ENCODE results near the gene TMEM207.

Gene TMEM207

DNA sequence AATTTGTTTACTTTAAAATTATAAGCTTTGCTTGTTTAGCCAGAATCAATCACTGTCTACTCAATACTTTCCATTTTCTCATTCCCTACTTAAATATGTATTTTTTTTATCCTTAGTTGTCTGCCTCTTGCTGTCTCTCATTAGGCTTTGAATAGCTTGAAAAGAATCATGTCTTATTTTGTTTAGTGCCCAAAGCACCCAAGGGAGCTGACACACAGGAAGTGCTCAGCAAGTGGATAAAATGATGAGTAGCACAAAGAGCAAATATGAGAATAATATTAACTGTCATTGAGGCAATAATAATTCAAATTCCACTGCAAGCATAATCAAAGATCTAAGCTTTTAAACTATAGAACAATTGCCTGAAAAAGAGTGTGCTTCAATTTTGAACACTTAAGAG lies 45.2 kb upstream of the TMEM207 start:
- no peak for DNase-seq (ENCODE audit: extremely low read depth, low read depth)
- TF ChIP-seq, protein P1, sequence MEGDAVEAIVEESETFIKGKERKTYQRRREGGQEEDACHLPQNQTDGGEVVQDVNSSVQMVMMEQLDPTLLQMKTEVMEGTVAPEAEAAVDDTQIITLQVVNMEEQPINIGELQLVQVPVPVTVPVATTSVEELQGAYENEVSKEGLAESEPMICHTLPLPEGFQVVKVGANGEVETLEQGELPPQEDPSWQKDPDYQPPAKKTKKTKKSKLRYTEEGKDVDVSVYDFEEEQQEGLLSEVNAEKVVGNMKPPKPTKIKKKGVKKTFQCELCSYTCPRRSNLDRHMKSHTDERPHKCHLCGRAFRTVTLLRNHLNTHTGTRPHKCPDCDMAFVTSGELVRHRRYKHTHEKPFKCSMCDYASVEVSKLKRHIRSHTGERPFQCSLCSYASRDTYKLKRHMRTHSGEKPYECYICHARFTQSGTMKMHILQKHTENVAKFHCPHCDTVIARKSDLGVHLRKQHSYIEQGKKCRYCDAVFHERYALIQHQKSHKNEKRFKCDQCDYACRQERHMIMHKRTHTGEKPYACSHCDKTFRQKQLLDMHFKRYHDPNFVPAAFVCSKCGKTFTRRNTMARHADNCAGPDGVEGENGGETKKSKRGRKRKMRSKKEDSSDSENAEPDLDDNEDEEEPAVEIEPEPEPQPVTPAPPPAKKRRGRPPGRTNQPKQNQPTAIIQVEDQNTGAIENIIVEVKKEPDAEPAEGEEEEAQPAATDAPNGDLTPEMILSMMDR (IDR thresholded peaks at IDR 0.05; ENCODE audit: low read depth, low read length) = no peak

DNA sequence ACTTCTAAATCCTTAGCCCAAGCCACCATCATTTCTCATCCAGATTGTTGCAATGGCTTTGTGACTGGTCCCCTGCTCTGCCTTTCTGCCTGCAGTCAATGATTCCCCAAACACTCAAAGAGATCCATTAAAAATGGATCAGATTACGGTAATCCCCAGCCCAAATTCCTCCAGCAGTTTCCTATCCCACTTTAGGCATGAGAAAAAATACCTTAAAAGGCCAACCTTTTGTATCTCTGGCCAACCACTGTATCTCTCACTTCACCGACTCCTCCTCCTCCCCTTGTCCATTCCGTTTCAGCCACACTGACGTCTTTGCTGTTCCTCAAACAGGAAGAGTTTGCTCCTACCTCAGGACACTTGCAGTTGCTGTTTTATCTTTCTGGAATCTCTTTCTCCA lies 43.3 kb upstream of the TMEM207 start:
- TF ChIP-seq, protein P1 (IDR thresholded peaks at IDR 0.05; ENCODE audit: low read depth, low read length) = no peak

DNA sequence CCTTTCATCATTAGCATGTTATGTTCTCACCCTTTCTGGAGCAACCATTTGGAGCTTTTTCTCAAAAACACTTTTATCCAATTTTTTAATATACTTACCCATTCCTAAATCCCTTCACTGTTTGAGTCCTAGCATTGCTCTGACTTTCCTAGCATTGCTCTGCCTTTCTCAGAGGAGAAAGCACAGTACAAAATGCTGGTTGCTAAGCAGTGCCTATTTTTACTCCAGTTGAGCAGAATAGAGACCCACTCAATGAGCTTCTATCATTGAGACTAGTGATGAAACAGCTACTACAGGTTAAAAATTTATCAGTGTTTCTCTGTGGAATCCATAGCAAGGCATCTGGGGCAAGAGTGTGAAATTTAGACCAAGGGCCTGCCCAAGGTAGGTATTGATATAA lies 42.4 kb upstream of the TMEM207 start:
- DNase-seq (ENCODE audit: extremely low read depth, low read depth) = no peak
- TF ChIP-seq, protein P1 (IDR thresholded peaks at IDR 0.05; ENCODE audit: low read depth, low read length) = no peak

More for the DNA sequence above, 43.3 kb upstream of the TMEM207 start:
- DNase-seq (ENCODE audit: extremely low read depth, low read depth) = no peak

DNA sequence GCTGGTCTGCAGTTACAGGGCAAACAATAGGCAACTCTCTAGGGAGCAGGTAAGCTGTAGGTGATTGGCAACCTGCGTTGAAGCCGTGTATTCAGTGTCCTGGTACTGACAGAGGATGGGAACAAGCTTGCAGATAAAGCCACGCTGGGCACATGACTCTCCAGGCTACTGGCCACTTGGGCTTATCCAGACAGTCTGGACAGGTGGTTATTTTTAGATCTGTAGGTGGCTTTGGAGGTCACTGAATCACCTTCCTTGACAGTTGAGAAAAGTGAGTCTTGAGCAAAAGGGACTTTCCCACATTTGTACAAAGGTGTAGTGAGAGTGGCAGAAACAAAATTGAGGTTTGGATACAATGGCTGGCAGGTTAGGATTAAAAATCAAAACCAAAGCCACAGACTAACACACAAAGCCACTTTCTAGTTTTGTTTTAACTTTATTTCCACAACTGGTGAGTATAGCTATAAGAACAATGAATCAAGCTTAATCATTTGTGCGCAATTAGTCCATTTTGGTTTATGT lies 41.9 kb upstream of the TMEM207 start:
- TF ChIP-seq, protein P1 (IDR thresholded peaks at IDR 0.05; ENCODE audit: low read depth, low read length) = no peak
- DNase-seq (ENCODE audit: extremely low read depth, low read depth) = no peak

DNA sequence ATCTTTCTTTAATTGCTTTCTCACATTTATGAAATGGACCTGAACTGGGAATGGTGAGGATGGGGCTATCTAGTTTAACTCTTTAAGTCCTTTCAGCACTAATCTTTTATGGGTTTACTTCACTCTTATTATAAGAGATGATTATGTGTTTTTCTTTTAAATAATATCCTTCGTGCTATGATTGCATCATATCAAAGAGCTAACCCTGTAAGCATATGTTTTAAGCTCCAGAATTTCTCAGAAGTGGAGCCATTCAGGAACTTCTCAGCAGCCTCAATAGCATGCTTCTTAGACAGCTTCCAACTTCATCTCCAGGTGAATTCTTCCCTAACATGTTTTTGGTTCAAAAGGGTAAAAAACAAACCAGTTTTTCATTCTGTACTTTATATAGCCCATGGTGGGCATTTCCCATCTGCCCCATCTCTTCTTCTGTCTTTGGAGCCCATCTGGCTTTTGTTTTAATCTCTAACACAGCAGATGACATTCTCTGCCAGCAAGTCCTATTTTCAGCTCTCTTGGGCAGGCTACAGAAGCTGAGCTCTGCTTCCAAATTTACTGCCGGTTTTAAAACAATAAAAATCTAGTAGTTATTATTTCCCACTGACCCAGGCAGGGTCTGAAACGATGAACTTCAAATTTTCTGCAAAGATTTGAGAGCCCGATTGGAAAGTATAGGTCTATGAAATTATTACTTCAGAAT lies 37.4 kb upstream of the TMEM207 start:
- TF ChIP-seq, protein P1 (IDR thresholded peaks at IDR 0.05; ENCODE audit: low read depth, low read length) = no peak

DNA sequence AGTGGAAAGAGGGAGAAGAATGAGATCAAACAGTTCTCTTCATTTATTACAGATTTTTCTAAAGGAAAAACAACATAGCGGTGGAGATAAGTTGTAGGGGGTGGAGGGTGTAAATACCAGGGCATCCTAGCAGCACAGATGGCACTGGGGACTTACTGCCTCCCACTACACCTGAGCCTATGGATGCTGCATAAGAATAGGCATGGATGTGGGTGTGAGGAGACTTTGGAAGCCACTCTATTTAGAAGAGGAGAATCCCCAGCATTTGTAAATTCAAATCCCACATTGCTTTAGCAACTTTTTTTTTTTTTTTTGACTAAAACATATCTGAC lies 36.8 kb upstream of the TMEM207 start:
- DNase-seq (ENCODE audit: extremely low read depth, low read depth) = no peak
- TF ChIP-seq, protein P1 (IDR thresholded peaks at IDR 0.05; ENCODE audit: low read depth, low read length) = no peak

More for the DNA sequence above, 37.4 kb upstream of the TMEM207 start:
- DNase-seq (ENCODE audit: extremely low read depth, low read depth) = no peak

DNA sequence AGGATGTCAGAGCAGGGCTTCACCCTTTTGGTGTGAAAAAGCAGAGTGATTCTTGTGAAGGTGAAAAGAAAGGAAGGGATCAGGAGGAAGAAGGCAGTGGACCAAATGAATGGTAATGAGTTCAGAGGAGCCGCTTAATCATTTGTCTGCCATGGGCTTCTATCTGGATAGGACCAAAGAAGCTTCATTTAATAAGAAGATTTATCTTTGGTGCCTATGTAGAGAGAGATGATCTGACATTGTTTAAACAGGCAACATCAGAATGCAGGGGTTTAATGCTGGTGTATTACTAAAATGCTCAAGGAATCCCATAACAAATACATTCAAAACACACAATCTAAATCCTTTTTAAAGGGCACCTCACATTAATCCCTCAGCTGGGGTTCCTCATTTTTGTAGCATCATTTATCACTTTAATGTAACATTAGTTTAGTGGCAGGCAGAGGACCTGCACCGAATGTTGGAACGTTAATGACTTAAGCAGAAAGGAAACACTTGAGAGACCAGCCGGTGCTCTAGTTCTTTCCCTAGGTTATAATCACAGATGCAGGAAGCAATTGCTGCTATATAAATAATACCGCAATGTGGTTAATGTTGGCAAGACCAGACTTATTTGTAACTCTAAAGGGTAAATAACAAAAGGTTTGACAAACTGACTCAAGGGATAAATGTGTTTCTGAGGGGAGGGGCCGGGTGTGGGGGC lies 36.3 kb upstream of the TMEM207 start:
- TF ChIP-seq, protein P1 (IDR thresholded peaks at IDR 0.05; ENCODE audit: low read depth, low read length) = no peak
- no peak for DNase-seq (ENCODE audit: extremely low read depth, low read depth)

All from AG09319 (cell line).